Thyroid gland (tissue), 4 donors: ENCODE measurements around the gene NXT1. TPM values are rescaled to one million over a fixed set of nuclear protein-coding genes. Genes with fewer than 3 reads are reported as not detected.

Experiments
- DNase-seq, 2 donors: peaks; one replicate each; pipeline ENCODE4 v3.0.0-alpha.2; 2019
- H3K27ac ChIP-seq, 3 donors: fragments of 200-600 bp; sonication (generic); 1 replicate in 2 of 3; 2 replicates in 1 of 3; pipeline ENCODE4 v1.5.1; 2016 to 2019; ENCODE audit warnings: mild to moderate bottlenecking in 1 of 3, moderate library complexity in 1 of 3
- H3K27me3 ChIP-seq: fragments of 200-600 bp; sonication (generic); one replicate; pipeline ENCODE4 v1.5.1; 2019
- H3K36me3 ChIP-seq, 2 donors: fragments of 200-600 bp; sonication (generic); one replicate each; pipeline ENCODE4 v1.5.1; 2016 to 2019
- H3K4me1 ChIP-seq, 2 donors: fragments of 200-600 bp; sonication (generic); one replicate each; pipeline ENCODE4 v1.5.1; 2017 to 2019
- H3K4me3 ChIP-seq, 3 donors: fragments of 200-600 bp; sonication (generic); replicated peaks in 1 of 3; 1 replicate in 2 of 3; 2 replicates in 1 of 3; pipeline ENCODE4 v1.5.1; 2016; ENCODE audit warnings: mild to moderate bottlenecking in 1 of 3
- H3K9me3 ChIP-seq: fragments of 200-600 bp; sonication (generic); one replicate; pipeline ENCODE4 v1.5.1; 2017
- CTCF ChIP-seq, 6 experiments: fragments of 200-600 bp in 3 of 6; fragments of 450-650 bp in 3 of 6; sonication (generic) in 3 of 6; IDR thresholded peaks; one replicate each; pipeline ENCODE4 v1.5.1; 2016 to 2019; ENCODE audit warnings: antibody characterized with exemption in 6 of 6, mild to moderate bottlenecking in 2 of 6, inconsistent platforms in 1 of 6, moderate library complexity in 1 of 6
- POLR2A ChIP-seq, 2 donors: fragments of 450-650 bp; IDR thresholded peaks; one replicate each; pipeline ENCODE4 v1.6.1; 2017; ENCODE audit warnings: antibody characterized with exemption in 2 of 2, mild to moderate bottlenecking in 2 of 2, moderate library complexity in 1 of 2
- WGBS, 2 donors: methylation state at CpG; one replicate each; pipeline ENCODE4 v1.1.5; 2017; 5-methylcytosine and 5-hydroxymethylcytosine counted together
- intact Hi-C: fragments of 100-400 bp; cut with DNase I; formaldehyde crosslinking; loops from one replicate; pipeline ENCODE4 v1.15.1; 2023
- total RNA-seq, 4 donors: library from RNA; depleted of rRNA; stranded (reverse); fragments of >200 nt; gene quantifications; one replicate each; pipeline ENCODE4 v1.2.3, GENCODE V29; 2016

NXT1 gene
- total RNA-seq, 4 donors from 2014 or later, result 27.2 to 50.8 (median 37.2) TPM

GRCh38 chr20:23397961-23398360 lies 47.4 kb downstream of the NXT1 start:
- TF ChIP-seq POLR2A (IDR thresholded peaks at IDR 0.05), result no peak
- TF ChIP-seq CTCF (IDR thresholded peaks at IDR 0.05), result no peak
- Histone ChIP-seq H3K36me3 (peaks cover 11 to 14% of the 10 kb centered on the region in 2 donors), H3K9me3 (no peaks in the 10 kb centered on the region), H3K27ac (no peak overlapping the region), H3K4me1 (peaks cover 0 to 12% of the 10 kb centered on the region in 2 donors), H3K4me3 (no peak overlapping the region), H3K27me3 (no peaks in the 10 kb centered on the region)
- intact Hi-C loops, result no loop called here
- WGBS, 2 donors, result 80 to 86% methylated on average over 2 of the region's 2 CpGs
- no peak for DNase-seq

GRCh38 chr20:23399568-23400241 lies 49.1 kb downstream of the NXT1 start:
- H3K36me3 ChIP-seq, result peaks cover under 1 to 3% of the 10 kb centered on the region in 2 donors
- intact Hi-C loops, result no loop called here

GRCh38 chr20:23401051-23401450 lies 50.5 kb downstream of the NXT1 start:
- H3K4me3 ChIP-seq, result no peak overlapping the region
- intact Hi-C loops, result no loop called here
- no peak for DNase-seq
- H3K4me1 ChIP-seq, result peaks cover 0 to 12% of the 10 kb centered on the region in 2 donors
- no peaks in the 10 kb centered on the region for H3K27me3 ChIP-seq
- WGBS, 2 donors, result 93 to 94% methylated on average over 5 of the region's 5 CpGs
- TF ChIP-seq CTCF (IDR thresholded peaks at IDR 0.05) (no peak), POLR2A (IDR thresholded peaks at IDR 0.05) (no peak)
- H3K36me3 ChIP-seq, result no peaks in the 10 kb centered on the region
- H3K9me3 ChIP-seq, result no peaks in the 10 kb centered on the region
- H3K27ac ChIP-seq, result no peak overlapping the region

More at GRCh38 chr20:23399568-23400241, 49.1 kb downstream of the NXT1 start:
- H3K27ac ChIP-seq, result no peak overlapping the region
- H3K9me3 ChIP-seq, result no peaks in the 10 kb centered on the region
- no peaks in the 10 kb centered on the region for H3K27me3 ChIP-seq
- 60 to 78% methylated on average over 6 of the region's 6 CpGs for WGBS, 2 donors
- H3K4me1 ChIP-seq, result peaks cover 0 to 12% of the 10 kb centered on the region in 2 donors
- no peak for TF ChIP-seq POLR2A (IDR thresholded peaks at IDR 0.05)
- TF ChIP-seq CTCF (IDR thresholded peaks at IDR 0.05), result no peak
- H3K4me3 ChIP-seq, result no peak overlapping the region
- DNase-seq, result no peak

GRCh38 chr20:23403751-23404150 lies 53.2 kb downstream of the NXT1 start:
- H3K4me3 ChIP-seq, result no peak overlapping the region
- H3K4me1 ChIP-seq, result no peaks in the 10 kb centered on the region
- no peak for DNase-seq
- no peak for TF ChIP-seq CTCF (IDR thresholded peaks at IDR 0.05)
- TF ChIP-seq POLR2A (IDR thresholded peaks at IDR 0.05), result no peak
- H3K36me3 ChIP-seq, result no peaks in the 10 kb centered on the region
- H3K27ac ChIP-seq, result no peak overlapping the region
- H3K9me3 ChIP-seq, result no peaks in the 10 kb centered on the region
- H3K27me3 ChIP-seq, result no peaks in the 10 kb centered on the region
- intact Hi-C loops, result no loop called here
- 88 to 89% methylated on average over 5 of the region's 5 CpGs for WGBS, 2 donors

GRCh38 chr20:23404196-23404595 lies 53.6 kb downstream of the NXT1 start:
- Histone ChIP-seq H3K36me3 (no peaks in the 10 kb centered on the region), H3K27me3 (no peaks in the 10 kb centered on the region), H3K4me1 (no peaks in the 10 kb centered on the region), H3K9me3 (no peaks in the 10 kb centered on the region), H3K4me3 (no peak overlapping the region), H3K27ac (no peak overlapping the region)
- WGBS, 2 donors, result 87 to 89% methylated on average over 3 of the region's 3 CpGs
- TF ChIP-seq CTCF (IDR thresholded peaks at IDR 0.05), result no peak
- no peak for TF ChIP-seq POLR2A (IDR thresholded peaks at IDR 0.05)
- intact Hi-C loops, result no loop called here
- no peak for DNase-seq
